ENCODE measurements around the gene ATP6V1B1.

The ATP6V1B1 gene

DNA sequence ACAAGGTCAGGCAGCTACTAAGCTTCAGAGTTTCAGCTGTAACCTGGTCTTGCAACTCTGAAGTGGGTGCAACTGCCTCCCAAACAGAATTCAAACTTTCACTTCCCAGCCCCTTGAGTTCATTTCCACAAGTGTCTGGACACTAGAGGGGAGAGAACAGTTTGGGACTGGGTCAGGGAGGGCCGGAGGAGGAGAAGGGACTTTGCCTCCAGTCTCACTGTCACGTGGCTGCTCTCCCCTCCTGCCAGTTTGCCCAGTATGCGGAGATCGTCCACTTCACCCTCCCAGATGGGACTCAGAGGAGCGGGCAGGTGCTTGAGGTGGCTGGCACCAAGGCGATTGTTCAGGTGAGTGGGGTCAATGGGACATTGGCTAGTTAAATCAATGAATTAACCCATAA, 22.1 kb downstream of the ATP6V1B1 start:
- DNase-seq (ENCODE audit: low read depth, low spot score) = no peak
- H3K9me3 ChIP-seq (ENCODE audit: low read depth, low read length) = no peaks in the 10 kb centered on the region
- no peak overlapping the region for H3K4me3 ChIP-seq
- no peak overlapping the region for H3K9ac ChIP-seq (ENCODE audit: insufficient read length)
- H3K36me3 ChIP-seq (ENCODE audit: insufficient read depth, low read length) = no peaks in the 10 kb centered on the region
- no peak overlapping the region for H3K27ac ChIP-seq
- no peak for TF ChIP-seq FOXP2 (optimal IDR thresholded peaks at IDR 0.05; ENCODE audit: control extremely low read depth, extremely low read length, insufficient read depth)
- no peak for TF ChIP-seq POLR2AphosphoS5 (IDR thresholded peaks at IDR 0.05; ENCODE audit: borderline replicate concordance, low read depth, low read length)
- TF ChIP-seq EZH2 (IDR thresholded peaks at IDR 0.05) = no peak

DNA sequence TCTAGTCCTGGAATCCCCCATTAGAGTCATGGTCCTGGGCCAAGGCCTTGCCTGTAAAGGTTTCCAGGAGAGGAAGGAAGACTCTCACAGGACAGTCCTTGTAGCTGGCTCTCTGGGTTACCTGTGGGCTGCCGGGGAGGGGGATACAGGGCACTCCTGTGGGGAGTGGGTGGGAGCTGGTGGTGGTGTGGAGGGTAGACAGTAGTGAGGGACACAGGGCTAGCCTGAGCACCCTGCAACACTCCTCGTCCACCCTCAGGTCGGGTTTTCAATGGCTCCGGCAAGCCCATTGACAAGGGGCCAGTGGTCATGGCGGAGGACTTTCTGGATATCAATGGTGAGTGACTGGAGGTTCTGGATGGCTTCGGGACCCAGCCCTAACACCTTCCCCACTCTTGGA, 23.1 kb downstream of the ATP6V1B1 start:
- no peaks in the 10 kb centered on the region for H3K36me3 ChIP-seq (ENCODE audit: insufficient read depth, low read length)
- H3K9me3 ChIP-seq (ENCODE audit: low read depth, low read length) = no peaks in the 10 kb centered on the region
- no peak overlapping the region for H3K9ac ChIP-seq (ENCODE audit: insufficient read length)
- H3K4me3 ChIP-seq = no peak overlapping the region
- no peak overlapping the region for H3K27ac ChIP-seq
- TF ChIP-seq POLR2AphosphoS5 (IDR thresholded peaks at IDR 0.05; ENCODE audit: borderline replicate concordance, low read depth, low read length) = no peak
- TF ChIP-seq FOXP2 (optimal IDR thresholded peaks at IDR 0.05; ENCODE audit: control extremely low read depth, extremely low read length, insufficient read depth) = no peak
- TF ChIP-seq EZH2 (IDR thresholded peaks at IDR 0.05) = no peak
- DNase-seq (ENCODE audit: low read depth, low spot score) = no peak

DNA sequence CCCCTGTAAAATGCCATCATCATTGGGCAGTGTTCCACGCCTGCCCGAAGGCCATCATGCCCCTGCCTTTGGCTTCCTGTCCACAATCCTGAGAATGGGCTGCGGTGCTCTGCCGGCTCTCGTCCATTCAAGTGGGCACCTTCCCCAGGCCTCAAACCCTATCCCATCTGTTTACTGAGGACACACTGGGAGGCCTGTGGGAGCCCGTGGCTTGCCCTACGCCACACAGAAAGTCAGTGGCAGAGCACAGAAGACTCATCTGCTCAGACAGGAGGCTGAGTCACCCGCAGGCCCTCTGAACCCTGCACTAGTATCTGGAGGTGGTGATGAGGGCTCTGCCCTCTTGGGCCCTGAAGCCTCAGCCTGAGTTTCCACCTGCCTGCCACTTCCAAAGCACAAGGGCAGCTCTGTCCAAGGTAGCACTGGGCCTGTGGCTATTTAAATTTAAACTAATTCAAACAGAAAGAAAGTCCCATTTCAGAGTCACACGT, 23.6 kb downstream of the ATP6V1B1 start:
- H3K36me3 ChIP-seq (ENCODE audit: insufficient read depth, low read length) = no peaks in the 10 kb centered on the region
- no peak for DNase-seq (ENCODE audit: low read depth, low spot score)
- H3K4me3 ChIP-seq = no peak overlapping the region
- H3K9me3 ChIP-seq (ENCODE audit: low read depth, low read length) = no peaks in the 10 kb centered on the region
- TF ChIP-seq FOXP2 (optimal IDR thresholded peaks at IDR 0.05; ENCODE audit: control extremely low read depth, extremely low read length, insufficient read depth) (no peak), POLR2AphosphoS5 (IDR thresholded peaks at IDR 0.05; ENCODE audit: borderline replicate concordance, low read depth, low read length) (no peak), EZH2 (IDR thresholded peaks at IDR 0.05) (no peak)
- no peak overlapping the region for H3K9ac ChIP-seq (ENCODE audit: insufficient read length)
- H3K27ac ChIP-seq = no peak overlapping the region

DNA sequence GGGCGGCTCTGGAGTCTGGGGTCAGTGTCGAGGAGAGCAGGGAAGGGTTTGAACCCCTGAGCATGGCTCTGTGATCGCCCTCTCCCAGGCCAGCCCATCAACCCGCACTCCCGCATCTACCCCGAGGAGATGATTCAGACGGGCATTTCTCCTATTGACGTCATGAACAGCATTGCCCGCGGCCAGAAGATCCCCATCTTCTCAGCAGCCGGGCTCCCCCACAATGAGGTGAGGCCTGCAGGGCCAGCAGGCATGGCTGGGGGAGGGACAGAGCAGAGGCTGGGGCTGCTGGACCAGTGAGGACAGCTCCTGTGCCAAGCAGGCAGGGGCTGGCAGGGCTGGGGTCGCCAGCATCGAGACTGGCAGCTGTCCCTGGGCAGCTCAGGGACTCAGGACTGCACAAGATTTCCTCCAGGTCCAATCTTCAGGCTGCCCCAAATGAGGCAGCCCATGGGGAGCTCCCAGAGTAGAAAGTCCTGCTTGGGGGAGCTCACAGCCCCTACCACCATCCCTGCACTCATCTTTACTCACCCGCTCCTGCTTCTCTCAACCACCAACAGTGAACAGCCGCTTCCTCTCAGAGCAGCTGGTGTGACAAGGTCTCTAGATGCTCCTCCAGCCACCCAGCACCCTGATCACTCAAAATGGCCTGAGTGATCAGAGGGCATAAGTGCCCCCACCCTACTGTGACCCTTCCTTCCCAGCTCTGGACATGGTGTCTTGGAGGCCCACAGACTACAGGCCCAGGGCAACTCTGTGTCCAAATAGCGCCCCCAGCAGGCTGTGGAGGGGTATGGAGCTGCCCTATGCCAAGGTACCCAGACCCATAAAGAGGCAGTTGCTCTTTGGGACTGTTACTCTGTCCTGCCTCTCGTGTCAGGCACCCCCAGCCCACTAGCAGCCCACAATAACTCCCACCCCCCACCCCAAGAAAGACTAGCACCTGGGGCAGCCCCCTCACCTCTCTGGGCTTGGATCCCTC, 24.4 kb downstream of the ATP6V1B1 start:
- TF ChIP-seq FOXP2 (optimal IDR thresholded peaks at IDR 0.05; ENCODE audit: control extremely low read depth, extremely low read length, insufficient read depth) (no peak), POLR2AphosphoS5 (IDR thresholded peaks at IDR 0.05; ENCODE audit: borderline replicate concordance, low read depth, low read length) (no peak), EZH2 (IDR thresholded peaks at IDR 0.05) (no peak)
- DNase-seq (ENCODE audit: low read depth, low spot score) = no peak
- Histone ChIP-seq H3K4me3 (no peak overlapping the region), H3K9ac (ENCODE audit: insufficient read length) (no peak overlapping the region), H3K36me3 (ENCODE audit: insufficient read depth, low read length) (no peaks in the 10 kb centered on the region), H3K9me3 (ENCODE audit: low read depth, low read length) (no peaks in the 10 kb centered on the region), H3K27ac (no peak overlapping the region)

DNA sequence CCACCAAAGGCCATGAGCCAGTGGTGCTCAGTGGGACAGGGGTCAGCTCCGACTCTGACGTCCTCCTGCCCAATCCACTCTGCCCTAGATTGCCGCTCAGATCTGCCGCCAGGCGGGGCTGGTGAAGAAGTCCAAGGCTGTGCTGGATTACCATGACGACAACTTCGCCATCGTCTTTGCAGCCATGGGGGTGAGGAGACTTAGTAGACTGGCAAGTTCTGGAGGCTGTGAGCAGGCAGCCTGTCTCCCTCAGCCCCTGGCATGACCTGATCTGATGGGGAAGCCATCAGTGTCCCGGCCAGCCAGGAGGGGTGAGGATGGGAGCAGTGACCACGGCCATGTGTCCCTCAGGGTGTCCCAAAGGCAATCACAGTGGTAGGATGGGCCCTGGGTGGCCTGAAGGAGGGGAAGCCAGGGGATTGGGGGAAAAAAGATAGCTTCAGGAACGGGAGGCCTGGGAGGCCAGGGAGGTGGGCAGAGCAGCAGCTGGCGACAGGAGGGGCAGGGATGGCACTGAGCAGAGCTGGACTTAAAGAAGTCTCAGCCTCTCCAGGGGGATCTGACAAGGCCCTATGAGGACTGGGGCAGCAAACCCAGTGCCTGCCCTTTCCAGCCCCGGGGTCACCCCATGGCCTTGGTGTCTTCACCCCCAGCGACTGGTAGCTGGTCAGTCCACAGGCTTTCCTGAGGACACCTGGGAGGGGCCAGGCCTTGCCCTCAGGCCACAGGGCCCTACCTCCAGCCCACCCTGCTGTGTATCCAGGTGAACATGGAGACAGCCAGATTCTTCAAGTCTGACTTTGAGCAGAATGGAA, 25.3 kb downstream of the ATP6V1B1 start:
- no peak for TF ChIP-seq POLR2AphosphoS5 (IDR thresholded peaks at IDR 0.05; ENCODE audit: borderline replicate concordance, low read depth, low read length)
- TF ChIP-seq EZH2 (IDR thresholded peaks at IDR 0.05) = no peak
- TF ChIP-seq FOXP2 (optimal IDR thresholded peaks at IDR 0.05; ENCODE audit: control extremely low read depth, extremely low read length, insufficient read depth) = no peak
- Histone ChIP-seq H3K36me3 (ENCODE audit: insufficient read depth, low read length) (no peaks in the 10 kb centered on the region), H3K4me3 (no peak overlapping the region), H3K9ac (ENCODE audit: insufficient read length) (no peak overlapping the region), H3K27ac (no peak overlapping the region), H3K9me3 (ENCODE audit: low read depth, low read length) (no peaks in the 10 kb centered on the region)
- no peak for DNase-seq (ENCODE audit: low read depth, low spot score)

DNA sequence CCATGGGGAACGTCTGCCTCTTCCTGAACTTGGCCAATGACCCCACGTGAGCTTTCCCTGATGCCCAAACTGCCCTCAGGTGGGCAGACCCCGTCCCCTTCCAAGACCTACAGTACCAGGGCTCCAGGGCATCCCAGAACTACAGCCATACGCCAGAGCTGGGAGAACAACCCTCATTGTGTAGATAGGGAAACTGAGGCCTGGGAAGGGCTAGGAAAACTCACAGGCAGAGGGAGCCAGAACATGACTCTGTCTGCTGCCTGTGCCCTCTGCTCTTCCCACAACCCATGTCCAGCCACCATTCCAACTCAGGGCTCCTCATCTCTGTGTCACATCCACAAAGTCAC, 25.9 kb downstream of the ATP6V1B1 start:
- H3K27ac ChIP-seq = no peak overlapping the region
- TF ChIP-seq FOXP2 (optimal IDR thresholded peaks at IDR 0.05; ENCODE audit: control extremely low read depth, extremely low read length, insufficient read depth) (no peak), EZH2 (IDR thresholded peaks at IDR 0.05) (no peak), POLR2AphosphoS5 (IDR thresholded peaks at IDR 0.05; ENCODE audit: borderline replicate concordance, low read depth, low read length) (no peak)
- no peak overlapping the region for H3K9ac ChIP-seq (ENCODE audit: insufficient read length)
- no peaks in the 10 kb centered on the region for H3K36me3 ChIP-seq (ENCODE audit: insufficient read depth, low read length)
- no peak overlapping the region for H3K4me3 ChIP-seq
- no peaks in the 10 kb centered on the region for H3K9me3 ChIP-seq (ENCODE audit: low read depth, low read length)
- DNase-seq (ENCODE audit: low read depth, low spot score) = no peak

DNA sequence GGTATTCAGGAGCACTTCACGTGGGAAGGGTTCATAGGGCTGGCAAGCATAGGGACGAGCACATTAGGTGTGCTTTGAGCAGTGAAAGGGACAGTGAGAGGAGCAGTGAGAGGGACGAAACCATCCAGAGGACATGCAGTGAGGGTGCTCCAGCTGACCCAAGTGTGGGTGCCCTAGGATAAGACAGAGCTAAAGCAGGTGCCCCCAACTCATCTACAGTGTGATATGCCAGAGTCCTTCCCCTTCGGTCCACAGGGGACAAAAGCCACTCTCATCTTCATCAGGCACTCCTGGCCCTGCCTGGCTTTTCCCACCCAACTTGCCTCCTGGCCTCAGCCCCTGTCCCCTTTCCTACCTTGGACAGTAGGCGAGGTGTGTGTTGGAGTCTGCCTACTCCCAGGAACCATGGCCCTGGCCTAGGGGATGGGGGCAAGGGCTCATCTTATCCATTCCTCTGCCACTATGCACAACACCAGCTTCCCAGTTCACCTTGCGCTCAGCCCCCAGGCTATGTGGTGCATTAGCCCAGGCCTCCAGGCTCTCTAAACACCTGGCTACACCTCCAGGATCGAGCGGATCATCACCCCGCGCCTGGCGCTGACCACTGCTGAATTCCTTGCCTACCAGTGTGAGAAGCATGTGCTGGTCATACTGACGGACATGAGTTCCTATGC, 26.6 kb downstream of the ATP6V1B1 start:
- no peak overlapping the region for H3K9ac ChIP-seq (ENCODE audit: insufficient read length)
- DNase-seq (ENCODE audit: low read depth, low spot score) = no peak
- no peaks in the 10 kb centered on the region for H3K9me3 ChIP-seq (ENCODE audit: low read depth, low read length)
- H3K4me3 ChIP-seq = no peak overlapping the region
- H3K27ac ChIP-seq = no peak overlapping the region
- no peaks in the 10 kb centered on the region for H3K36me3 ChIP-seq (ENCODE audit: insufficient read depth, low read length)
- no peak for TF ChIP-seq FOXP2 (optimal IDR thresholded peaks at IDR 0.05; ENCODE audit: control extremely low read depth, extremely low read length, insufficient read depth)
- TF ChIP-seq EZH2 (IDR thresholded peaks at IDR 0.05) = no peak
- TF ChIP-seq POLR2AphosphoS5 (IDR thresholded peaks at IDR 0.05; ENCODE audit: borderline replicate concordance, low read depth, low read length) = no peak
